IPS-11a (cell line): Measurements from ENCODE around the gene AGAP3.

Experiments
- H3K4me3 ChIP-seq: one replicate; pipeline ENCODE4 v1.5.1; 2013; ENCODE audit warnings: low read depth, low read length, control low read depth

AGAP3 gene

GRCh38 chr7:151179287-151179860 is 93.1 kb downstream of the AGAP3 start:
- H3K4me3 ChIP-seq, result no peak overlapping the region

GRCh38 chr7:151179946-151180345 is 93.7 kb downstream of the AGAP3 start:
- H3K4me3 ChIP-seq, result no peak overlapping the region

GRCh38 chr7:151181011-151181431 is 94.7 kb downstream of the AGAP3 start:
- no peak overlapping the region for H3K4me3 ChIP-seq

GRCh38 chr7:151185762-151186639 is 99.7 kb downstream of the AGAP3 start:
- H3K4me3 ChIP-seq, result no peak overlapping the region

GRCh38 chr7:151186640-151187408 is 100.5 kb downstream of the AGAP3 start, which contains the start of gene ASB10:
ASB10 (minus strand) TSS chr7:151187250; CDS start chr7:151187130, 120 bp downstream.
- no peak within 1 kb of the TSS for H3K4me3 ChIP-seq

- no peak overlapping the region for H3K4me3 ChIP-seq
Measured at GRCh38 chr7:151187409-151188251, 101.4 kb downstream of the AGAP3 start.

GRCh38 chr7:151188252-151188542 is 101.9 kb downstream of the AGAP3 start:
- no peak overlapping the region for H3K4me3 ChIP-seq

GRCh38 chr7:151189038-151189437 is 102.8 kb downstream of the AGAP3 start:
- H3K4me3 ChIP-seq, result no peak overlapping the region

GRCh38 chr7:151191544-151191943 is 105.3 kb downstream of the AGAP3 start:
- H3K4me3 ChIP-seq, result no peak overlapping the region

- no peak overlapping the region for H3K4me3 ChIP-seq
Measured at GRCh38 chr7:151192002-151192539, 105.8 kb downstream of the AGAP3 start.

- H3K4me3 ChIP-seq, result no peak overlapping the region
Measured at GRCh38 chr7:151193203-151193978, 107.1 kb downstream of the AGAP3 start.
